AG04449 (cell line): ENCODE results near the gene TAF8.

Experiments
- CTCF ChIA-PET: fragments of 350-600 bp; formaldehyde crosslinking; extraction: SDS; loops from one replicate; lab custom pipeline; 2021; ENCODE audit warnings: antibody characterized with exemption; lab: Yijun Ruan, JAX
- POLR2A ChIA-PET: fragments of 400-600, 350-600 bp; formaldehyde crosslinking; extraction: SDS; loops from one replicate; lab custom pipeline; 2020; ENCODE audit warnings: antibody characterized with exemption, inconsistent platforms; lab: Yijun Ruan, JAX
- DNase-seq: peaks from one replicate; pipeline ENCODE4 v3.0.0-alpha.2; 2010; ENCODE audit warnings: low read depth, low spot score
- H3K4me3 ChIP-seq: 2 replicates; pipeline ENCODE4 v1.5.1; 2011; ENCODE audit warnings: low read depth, mild to moderate bottlenecking, control low read depth, low read length
- CTCF ChIP-seq: IDR thresholded peaks from one replicate; pipeline ENCODE4 v1.5.1; 2011; ENCODE audit warnings: mild to moderate bottlenecking, moderate library complexity, low read length, control low read depth, inconsistent platforms; ENCODE audit not compliant: insufficient read depth; ENCODE audit errors: missing control alignments

TAF8 gene

GRCh38 chr6:42021847-42022754 lies 28.2 kb upstream of the TAF8 start:
- ChIA-PET POLR2A (no interaction called here), CTCF (no interaction called here)
- no peak overlapping the region for H3K4me3 ChIP-seq
- DNase-seq = no peak
- TF ChIP-seq CTCF = no peak

- no peak for DNase-seq
- no peak overlapping the region for H3K4me3 ChIP-seq
- no peak for TF ChIP-seq CTCF
- ChIA-PET POLR2A (no interaction called here), CTCF (no interaction called here)
These were observed 27.5 kb upstream of the TAF8 start for GRCh38 chr6:42022755-42023384.

- no peak for DNase-seq
- CTCF ChIA-PET = interaction anchor here (0.7 to 2.5 kb wide), 3 partner anchors 9 to 19 kb away, joined by 3 to 15 read pairs (median 3); no protein-coding TSS in a partner anchor
- no peak overlapping the region for H3K4me3 ChIP-seq
- no peak for TF ChIP-seq CTCF
- POLR2A ChIA-PET = no interaction called here
These were observed 25.1 kb upstream of the TAF8 start for GRCh38 chr6:42025066-42025844.

- TF ChIP-seq CTCF = no peak
- DNase-seq = no peak
- CTCF ChIA-PET = interaction anchor here (0.7 to 2.5 kb wide), 3 partner anchors 9 to 240 kb away, joined by 3 to 15 read pairs (median 3); no protein-coding TSS in a partner anchor
- H3K4me3 ChIP-seq = no peak overlapping the region
- POLR2A ChIA-PET = no interaction called here
These were observed 24.5 kb upstream of the TAF8 start for GRCh38 chr6:42025845-42026243.

- POLR2A ChIA-PET = no interaction called here
- CTCF ChIA-PET = interaction anchor here (0.9 to 2.5 kb wide), 2 partner anchors 17 to 241 kb away, joined by 3 to 15 read pairs; no protein-coding TSS in a partner anchor
- TF ChIP-seq CTCF = no peak
- no peak overlapping the region for H3K4me3 ChIP-seq
- DNase-seq = no peak
These were observed 23.8 kb upstream of the TAF8 start for GRCh38 chr6:42026540-42026939.
